Spleen (tissue), 7 donors: ENCODE results near the gene EMX1.

ENCODE experiments used
- CTCF ChIP-seq, 11 experiments: fragments of 200-600 bp in 7 of 11; fragments of 450-650 bp in 4 of 11; sonication (generic) in 4 of 11; IDR thresholded peaks in 8 of 11; conservative IDR thresholded peaks in 3 of 11; 1 replicate in 7 of 11; 2 replicates in 4 of 11; pipeline versions ENCODE4 v1.4.0 to v1.8.0; 2016 to 2021; ENCODE audit warnings: antibody characterized with exemption in 11 of 11, inconsistent platforms in 4 of 11, mild to moderate bottlenecking in 1 of 11
- POLR2A ChIP-seq, 3 donors: fragments of 450-650 bp; IDR thresholded peaks; one replicate each; pipeline ENCODE4 v1.5.1; 2017; ENCODE audit warnings: antibody characterized with exemption in 3 of 3, mild to moderate bottlenecking in 1 of 3
- POLR2AphosphoS5 ChIP-seq, 3 donors: sonication (generic); formaldehyde crosslinking; IDR thresholded peaks; one replicate each; pipeline ENCODE4 v1.5.1; 2017; ENCODE audit warnings: antibody characterized with exemption in 3 of 3
- donor health status: DM: no; HTN: no; CAD: no; lungs with moderate emphysema.
- donor health status: DM: no; HTN: no; CAD: no.
- donor health status: DM: no; HTN: no; CAD: no.

GRCh38 chr2:72973137-72973535 lies 55.8 kb downstream of the EMX1 start:
- TF ChIP-seq CTCF (IDR thresholded peaks at IDR 0.05 in 8 of 11, conservative IDR thresholded peaks at IDR 0.05 in 3 of 11) (no peak), POLR2A (IDR thresholded peaks at IDR 0.05) (no peak), POLR2AphosphoS5 (IDR thresholded peaks at IDR 0.05) (no peak)
